Keratinocyte (primary cell): Measurements from ENCODE around the gene PDE6D. TPM values are rescaled to one million over a fixed set of nuclear protein-coding genes. Genes with fewer than 3 reads are reported as not detected.
A peak's percentile ranks its signal among the peaks of the same experiment; 100 is the strongest.

Experiments
- DNase-seq: peaks from one replicate; pipeline ENCODE4 v3.0.0-alpha.2; 2011; ENCODE audit warnings: low read depth, missing footprints, low spot score
- FAIRE-seq: peaks from 2 replicates; lab custom pipeline; 2011; peaks lifted over from hg19 to GRCh38; lab: Jason Lieb, UNC
- H2AFZ ChIP-seq: 2 replicates; pipeline ENCODE4 v1.6.0; 2012; ENCODE audit warnings: low read length, control low read depth, inconsistent platforms; ENCODE audit not compliant: control insufficient read depth
- H3K27ac ChIP-seq: 2 replicates; pipeline ENCODE4 v1.5.1; 2011; ENCODE audit warnings: low read length; ENCODE audit not compliant: control insufficient read depth, insufficient read depth
- H3K27me3 ChIP-seq: 3 replicates; pipeline ENCODE4 v1.6.0; 2011; ENCODE audit warnings: low read length; ENCODE audit not compliant: control insufficient read depth, insufficient read depth; ENCODE audit errors: extremely low read depth
- H3K36me3 ChIP-seq, 2 experiments: 2 replicates in 1 of 2; 3 replicates in 1 of 2; pipeline ENCODE4 v1.5.1; 2011; ENCODE audit warnings: low read length in 2 of 2, mild to moderate bottlenecking in 1 of 2; ENCODE audit not compliant: control insufficient read depth in 2 of 2, insufficient read depth in 2 of 2; ENCODE audit errors: extremely low read depth in 1 of 2
- H3K4me1 ChIP-seq: 3 replicates; pipeline ENCODE4 v1.5.1; 2011; ENCODE audit warnings: low read length; ENCODE audit not compliant: control insufficient read depth, insufficient read depth; ENCODE audit errors: extremely low read depth
- H3K4me2 ChIP-seq: 3 replicates; pipeline ENCODE4 v1.6.0; 2011; ENCODE audit warnings: low read depth, low read length; ENCODE audit not compliant: control insufficient read depth, insufficient read depth; ENCODE audit errors: extremely low read depth
- H3K4me3 ChIP-seq, 3 experiments: fragments of 200-600 bp in 1 of 3; sonication (generic) in 1 of 3; 2 replicates in 2 of 3; 3 replicates in 1 of 3; pipeline ENCODE4 v1.5.1; 2011 to 2016; ENCODE audit warnings: low read length in 3 of 3, mild to moderate bottlenecking in 3 of 3, control low read depth in 2 of 3, inconsistent platforms in 1 of 3, low read depth in 1 of 3, mixed read lengths in 1 of 3, mixed run types in 1 of 3, moderate library complexity in 1 of 3; ENCODE audit not compliant: control insufficient read depth in 2 of 3, insufficient read depth in 2 of 3; ENCODE audit errors: extremely low read depth in 1 of 3
- H3K79me2 ChIP-seq: 2 replicates; pipeline ENCODE4 v1.6.0; 2012; ENCODE audit warnings: low read length; ENCODE audit not compliant: control insufficient read depth, insufficient read depth
- H3K9ac ChIP-seq: 3 replicates; pipeline ENCODE4 v1.6.0; 2011; ENCODE audit warnings: low read length; ENCODE audit not compliant: control insufficient read depth, insufficient read depth; ENCODE audit errors: extremely low read depth
- H3K9me1 ChIP-seq: 3 replicates; pipeline ENCODE4 v1.6.0; 2011; ENCODE audit warnings: low read length; ENCODE audit not compliant: control insufficient read depth, insufficient read depth; ENCODE audit errors: extremely low read depth
- H3K9me3 ChIP-seq: 2 replicates; pipeline ENCODE4 v1.5.1; 2012; ENCODE audit warnings: low read depth, low read length; ENCODE audit not compliant: control insufficient read depth
- H4K20me1 ChIP-seq: 3 replicates; pipeline ENCODE4 v1.6.0; 2011; ENCODE audit warnings: low read length; ENCODE audit not compliant: control insufficient read depth, insufficient read depth; ENCODE audit errors: extremely low read depth
- EZH2 ChIP-seq: IDR thresholded peaks from one replicate; pipeline ENCODE4 v1.6.1; 2012; ENCODE audit warnings: inconsistent platforms, mild to moderate bottlenecking, low read length, moderate library complexity
- dilution Hi-C: fragments of 300-500 bp; cut with MboI; formaldehyde crosslinking; loops from one replicate; pipeline ENCODE4 v1.7.0; 2020; ENCODE audit warnings: low sequenced_read_pairs; ENCODE audit not compliant: extremely low pct_ligation_motif_present
- polyA minus RNA-seq, 3 experiments: library from RNA; depleted of rRNA, polyadenylated mRNA; stranded (reverse); fragments of >200 nt; gene quantifications; 1 replicate in 1 of 3; 2 replicates in 1 of 3; 3 replicates in 1 of 3; pipeline ENCODE4 v1.2.3, GENCODE V29; 2011
- polyA plus RNA-seq, 5 experiments: library from polyadenylated mRNA; depleted of rRNA in 3 of 5; stranded (reverse) in 3 of 5; stranded (forward) in 1 of 5; unstranded in 1 of 5; fragments of >200 nt; gene quantifications; 1 replicate in 1 of 5; 2 replicates in 3 of 5; 3 replicates in 1 of 5; pipeline versions ENCODE4 v1.2.1 to v1.2.3, GENCODE V29; 2011 to 2012; ENCODE audit warnings: missing spikeins in 2 of 5, low read depth in 1 of 5, low replicate concordance in 1 of 5
- TF ChIP-seq, protein P1 (sequence below), 3 experiments: IDR thresholded peaks in 1 of 3; conservative IDR thresholded peaks in 1 of 3; optimal IDR thresholded peaks in 1 of 3; 2 replicates in 2 of 3; 3 replicates in 1 of 3; pipeline versions ENCODE3 to v1.5.1; 2011; ENCODE audit warnings: low read length in 3 of 3, mild to moderate bottlenecking in 3 of 3, moderate library complexity in 2 of 3, control low read depth in 1 of 3, inconsistent platforms in 1 of 3; ENCODE audit not compliant: insufficient read depth in 2 of 3; ENCODE audit errors: extremely low read depth in 1 of 3

PDE6D gene
- polyA plus RNA-seq = 24.5 to 33.6 TPM (median 31.6 TPM) in 3 replicates
- 5.3 TPM for polyA plus RNA-seq (2011; ENCODE audit: low read depth)
- polyA plus RNA-seq (2011; cell fraction: cytosol; rRNA removed) = 27.3 and 43.9 TPM in 2 replicates
- 15.9 and 17.9 TPM in 2 replicates for polyA plus RNA-seq (2011; cell fraction: nucleus; rRNA removed)
- 12.9 and 18.9 TPM in 2 replicates for polyA plus RNA-seq (2012; ENCODE audit: low replicate concordance)
- polyA minus RNA-seq = 9.2 to 12.4 TPM (median 12.1 TPM) in 3 replicates
- 9.8 TPM for polyA minus RNA-seq (2011; cell fraction: cytosol; rRNA and poly(A)+ RNA removed)
- polyA minus RNA-seq (2011; cell fraction: nucleus; rRNA and poly(A)+ RNA removed) = 2.3 and 7.1 TPM in 2 replicates

DNA sequence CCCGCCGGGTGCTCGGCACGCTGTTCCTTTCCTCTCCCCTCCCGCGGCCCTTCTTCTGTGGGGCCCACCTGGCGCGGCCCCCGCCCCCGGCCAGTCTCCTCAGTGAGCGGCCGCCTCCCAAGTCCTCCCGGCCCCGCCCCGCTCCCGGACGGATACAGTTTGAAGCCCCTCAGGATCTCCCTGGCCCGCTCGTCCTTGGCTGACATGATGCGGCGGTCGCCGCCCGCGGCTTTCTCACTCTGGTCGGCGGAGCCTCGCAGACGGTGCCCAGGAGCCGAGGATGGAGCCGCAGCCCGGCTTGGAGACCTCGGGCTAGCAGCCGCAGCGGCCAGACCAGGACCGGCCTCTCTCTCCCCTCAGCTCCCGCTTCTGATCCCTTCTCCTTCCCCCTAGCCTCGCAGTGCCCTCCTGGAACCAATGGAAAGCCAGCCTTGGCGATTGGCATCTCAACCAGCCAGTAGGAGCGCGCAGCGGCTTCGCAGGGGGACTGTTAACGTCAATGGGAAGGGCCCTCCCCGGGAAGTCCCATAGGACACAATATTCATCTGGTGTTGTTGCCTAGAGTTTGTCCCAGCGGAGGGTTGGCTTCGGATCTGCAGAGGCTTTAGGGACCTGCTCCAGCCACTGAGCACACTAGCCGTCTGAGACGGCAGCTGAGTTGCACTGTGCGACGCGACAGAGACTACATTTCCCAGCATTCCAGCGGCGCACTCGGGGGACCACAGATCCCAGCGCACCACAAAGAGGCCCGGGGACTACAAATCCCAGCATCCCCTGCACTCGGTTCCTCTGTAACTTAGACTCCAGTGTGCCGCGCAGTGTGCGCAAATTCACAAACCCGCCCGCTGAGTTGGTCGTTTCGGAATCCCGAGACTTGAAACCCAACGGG, at the start of gene PDE6D:
TSS of gene PDE6D (minus strand) at position 374 of the 889 bp plus-strand sequence. CDS start at position 206, 168 bp downstream.
- dilution Hi-C loops = no loop called here
- H3K9me3 ChIP-seq = no peaks in the 10 kb centered on the region
- H3K36me3 ChIP-seq = no peaks in the 10 kb centered on the region
- peak within 1 kb of the TSS; percentile 73 to 98 (median 97) for H3K4me3 ChIP-seq
- peak within 1 kb of the TSS; percentile 87 for H3K9ac ChIP-seq
- H3K27me3 ChIP-seq = no peaks in the 10 kb centered on the region
- DNase-seq (peak; percentile 79), FAIRE-seq (peak; percentile 95)
- no peaks in the 10 kb centered on the region for H3K9me1 ChIP-seq
- no peaks in the 10 kb centered on the region for H4K20me1 ChIP-seq
- peak within 1 kb of the TSS; percentile 98 for H3K4me2 ChIP-seq
- H3K79me2 ChIP-seq = peaks cover 16% of the 10 kb centered on the region
- peak within 1 kb of the TSS; percentile 99 for H2AFZ ChIP-seq
- TF ChIP-seq, protein P1, sequence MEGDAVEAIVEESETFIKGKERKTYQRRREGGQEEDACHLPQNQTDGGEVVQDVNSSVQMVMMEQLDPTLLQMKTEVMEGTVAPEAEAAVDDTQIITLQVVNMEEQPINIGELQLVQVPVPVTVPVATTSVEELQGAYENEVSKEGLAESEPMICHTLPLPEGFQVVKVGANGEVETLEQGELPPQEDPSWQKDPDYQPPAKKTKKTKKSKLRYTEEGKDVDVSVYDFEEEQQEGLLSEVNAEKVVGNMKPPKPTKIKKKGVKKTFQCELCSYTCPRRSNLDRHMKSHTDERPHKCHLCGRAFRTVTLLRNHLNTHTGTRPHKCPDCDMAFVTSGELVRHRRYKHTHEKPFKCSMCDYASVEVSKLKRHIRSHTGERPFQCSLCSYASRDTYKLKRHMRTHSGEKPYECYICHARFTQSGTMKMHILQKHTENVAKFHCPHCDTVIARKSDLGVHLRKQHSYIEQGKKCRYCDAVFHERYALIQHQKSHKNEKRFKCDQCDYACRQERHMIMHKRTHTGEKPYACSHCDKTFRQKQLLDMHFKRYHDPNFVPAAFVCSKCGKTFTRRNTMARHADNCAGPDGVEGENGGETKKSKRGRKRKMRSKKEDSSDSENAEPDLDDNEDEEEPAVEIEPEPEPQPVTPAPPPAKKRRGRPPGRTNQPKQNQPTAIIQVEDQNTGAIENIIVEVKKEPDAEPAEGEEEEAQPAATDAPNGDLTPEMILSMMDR (optimal IDR thresholded peaks at IDR 0.05 in 1 of 3, IDR thresholded peaks at IDR 0.05 in 1 of 3, conservative IDR thresholded peaks at IDR 0.05 in 1 of 3; ENCODE audit: extremely low read depth in 1 of 3, insufficient read depth in 2 of 3, low read length in 3 of 3) = no peak
- no peak for TF ChIP-seq EZH2
- peak within 1 kb of the TSS; percentile 85 for H3K27ac ChIP-seq
- peaks cover 21% of the 10 kb centered on the region for H3K4me1 ChIP-seq

DNA sequence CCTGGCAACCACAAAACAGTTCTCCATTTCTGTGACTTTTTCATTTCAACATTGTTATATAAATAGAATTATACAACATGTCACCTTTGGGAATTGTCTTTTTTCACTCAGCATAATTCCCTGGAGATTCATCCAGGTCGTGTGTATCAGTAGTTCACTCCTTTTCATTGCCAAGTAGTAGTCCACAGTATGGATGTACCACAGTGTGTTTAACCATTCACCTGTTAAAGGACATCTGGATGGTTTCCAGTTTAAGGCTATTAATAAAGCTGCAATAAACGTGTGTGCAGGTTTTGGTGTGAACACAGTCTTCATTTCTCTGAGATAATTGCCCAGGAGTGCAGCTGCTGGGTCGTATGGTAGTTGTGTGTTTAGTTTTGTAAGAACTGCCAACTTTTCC, 40.8 kb upstream of the PDE6D start:
- Histone ChIP-seq H2AFZ (no peak overlapping the region), H3K9ac (no peak overlapping the region), H3K27ac (no peak overlapping the region), H4K20me1 (no peaks in the 10 kb centered on the region), H3K36me3 (no peaks in the 10 kb centered on the region), H3K79me2 (no peaks in the 10 kb centered on the region), H3K9me1 (no peaks in the 10 kb centered on the region), H3K9me3 (peaks cover 4% of the 10 kb centered on the region), H3K4me3 (no peak overlapping the region), H3K4me2 (no peak overlapping the region), H3K4me1 (no peaks in the 10 kb centered on the region), H3K27me3 (no peaks in the 10 kb centered on the region)
- TF ChIP-seq, protein P1 (optimal IDR thresholded peaks at IDR 0.05 in 1 of 3, IDR thresholded peaks at IDR 0.05 in 1 of 3, conservative IDR thresholded peaks at IDR 0.05 in 1 of 3; ENCODE audit: extremely low read depth in 1 of 3, insufficient read depth in 2 of 3, low read length in 3 of 3) = no peak
- TF ChIP-seq EZH2 = no peak
- DNase-seq = no peak
- FAIRE-seq = no peak
- dilution Hi-C loops = no loop called here
